Lung (tissue), 12 donors: ENCODE measurements around the gene MECR. TPM values are rescaled to one million over a fixed set of nuclear protein-coding genes. Genes with fewer than 3 reads are reported as not detected.

Source experiments
- ATAC-seq: fragments of 200-7000 bp; cut with Tn5 transposase; one replicate; pipeline ENCODE4 v1.9.1; 2020; ENCODE audit warnings: moderate number of reproducible peaks; ENCODE audit not compliant: insufficient read depth, low FRiP score
- DNase-seq, 3 donors: peaks; one replicate each; pipeline ENCODE4 v3.0.0-alpha.2; 2013 to 2017
- H3K27ac ChIP-seq, 2 donors: one replicate each; pipeline ENCODE4 v1.5.1; 2013; ENCODE audit warnings: mild to moderate bottlenecking in 2 of 2, moderate library complexity in 2 of 2, control low read depth in 1 of 2, inconsistent platforms in 1 of 2, low read depth in 1 of 2, low read length in 1 of 2
- H3K27me3 ChIP-seq, 3 donors: one replicate each; pipeline ENCODE4 v1.5.1; 2013; ENCODE audit warnings: low read length in 2 of 3; ENCODE audit not compliant: control insufficient read depth in 3 of 3, insufficient read depth in 3 of 3
- H3K36me3 ChIP-seq, 4 donors: one replicate each; pipeline ENCODE4 v1.5.1; 2013; ENCODE audit warnings: low read length in 4 of 4, mild to moderate bottlenecking in 1 of 4, moderate library complexity in 1 of 4; ENCODE audit not compliant: control insufficient read depth in 4 of 4, insufficient read depth in 4 of 4
- H3K4me1 ChIP-seq, 5 donors: one replicate each; pipeline ENCODE4 v1.5.1; 2013; ENCODE audit warnings: low read length in 5 of 5, mild to moderate bottlenecking in 2 of 5, moderate library complexity in 1 of 5; ENCODE audit not compliant: control insufficient read depth in 5 of 5, insufficient read depth in 5 of 5
- H3K4me3 ChIP-seq: one replicate; pipeline ENCODE4 v1.5.1; 2013; ENCODE audit warnings: mild to moderate bottlenecking, control low read depth, moderate library complexity
- H3K9ac ChIP-seq, 2 donors: one replicate each; pipeline ENCODE4 v1.5.1; 2013; ENCODE audit warnings: low read length in 2 of 2, control low read depth in 1 of 2; ENCODE audit not compliant: insufficient read depth in 1 of 2
- H3K9me3 ChIP-seq, 4 donors: one replicate each; pipeline ENCODE4 v1.5.1; 2013; ENCODE audit warnings: low read length in 3 of 4, mild to moderate bottlenecking in 1 of 4, moderate library complexity in 1 of 4; ENCODE audit not compliant: control insufficient read depth in 4 of 4, insufficient read depth in 3 of 4
- WGBS, 2 donors: extraction: QIAGEN DNeasy Blood & Tissue Kit; methylation state at CpG; one replicate each; pipeline ENCODE4 v1.1.7; 2013; 5-methylcytosine and 5-hydroxymethylcytosine counted together
- polyA plus RNA-seq, 2 donors: library from polyadenylated mRNA; stranded (reverse); fragments of 200-250 nt; gene quantifications; one replicate each; pipeline ENCODE4 v1.2.1, GENCODE V29; 2013
- total RNA-seq, 2 donors: library from RNA; depleted of rRNA in 1 of 2; stranded (reverse); fragments of >200 nt in 1 of 2; gene quantifications; one replicate each; pipeline ENCODE4 v1.2.1, GENCODE V29; 2014 to 2021
- TF ChIP-seq, protein P1 (sequence below): IDR thresholded peaks from 2 replicates; pipeline ENCODE4 v1.5.1; 2012; ENCODE audit warnings: mild to moderate bottlenecking; ENCODE audit errors: control extremely low read depth, extremely low read depth
- donor health status: control.
- donor health status: control.
- donor health status: Bipolar disorder and iron deficiency.
- donor health status: healthy.
- donor health status: DM: yes; HTN: yes; CAD: no.

Gene MECR
- total and polyA plus RNA-seq, 4 donors: 18.0 to 30.1 (median 23.2) TPM

DNA sequence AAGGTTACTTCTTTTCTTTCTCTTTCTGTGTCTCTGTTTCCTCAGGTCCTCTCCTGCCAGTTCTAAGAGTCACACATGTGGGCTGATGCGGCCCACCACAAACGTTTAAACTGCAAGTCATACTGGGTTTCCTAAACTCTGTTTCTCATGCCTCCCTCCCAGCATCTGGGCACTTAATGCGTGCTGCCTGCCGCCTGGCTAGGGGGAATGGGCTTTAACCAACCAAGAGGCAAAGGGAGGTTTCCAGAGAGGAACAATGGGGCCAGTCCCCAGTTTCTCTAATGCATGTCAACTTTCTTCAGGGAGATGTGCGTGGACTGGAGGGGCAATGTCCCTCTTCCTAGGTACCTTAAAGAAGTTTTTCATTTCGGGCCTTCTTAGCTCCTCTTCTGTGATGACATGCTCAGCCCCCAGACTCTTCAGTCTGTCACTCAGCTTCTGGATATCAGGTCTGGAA is 29.1 kb downstream of the MECR start:
- no peak for DNase-seq
- Histone ChIP-seq H3K36me3 (peaks cover 7 to 22% (median 19%) of the 10 kb centered on the region in 4 donors), H3K27me3 (no peaks in the 10 kb centered on the region), H3K9ac (no peak overlapping the region), H3K4me3 (no peak overlapping the region), H3K4me1 (peaks cover 2 to 16% (median 12%) of the 10 kb centered on the region in 5 donors), H3K27ac (peak overlapping the region in 1 of 2 donors; percentile 80), H3K9me3 (no peaks in the 10 kb centered on the region)
- no peak for ATAC-seq
- TF ChIP-seq, protein P1, sequence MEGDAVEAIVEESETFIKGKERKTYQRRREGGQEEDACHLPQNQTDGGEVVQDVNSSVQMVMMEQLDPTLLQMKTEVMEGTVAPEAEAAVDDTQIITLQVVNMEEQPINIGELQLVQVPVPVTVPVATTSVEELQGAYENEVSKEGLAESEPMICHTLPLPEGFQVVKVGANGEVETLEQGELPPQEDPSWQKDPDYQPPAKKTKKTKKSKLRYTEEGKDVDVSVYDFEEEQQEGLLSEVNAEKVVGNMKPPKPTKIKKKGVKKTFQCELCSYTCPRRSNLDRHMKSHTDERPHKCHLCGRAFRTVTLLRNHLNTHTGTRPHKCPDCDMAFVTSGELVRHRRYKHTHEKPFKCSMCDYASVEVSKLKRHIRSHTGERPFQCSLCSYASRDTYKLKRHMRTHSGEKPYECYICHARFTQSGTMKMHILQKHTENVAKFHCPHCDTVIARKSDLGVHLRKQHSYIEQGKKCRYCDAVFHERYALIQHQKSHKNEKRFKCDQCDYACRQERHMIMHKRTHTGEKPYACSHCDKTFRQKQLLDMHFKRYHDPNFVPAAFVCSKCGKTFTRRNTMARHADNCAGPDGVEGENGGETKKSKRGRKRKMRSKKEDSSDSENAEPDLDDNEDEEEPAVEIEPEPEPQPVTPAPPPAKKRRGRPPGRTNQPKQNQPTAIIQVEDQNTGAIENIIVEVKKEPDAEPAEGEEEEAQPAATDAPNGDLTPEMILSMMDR: no peak
- 65 to 82% methylated on average over 6 of the region's 6 CpGs for WGBS, 2 donors

DNA sequence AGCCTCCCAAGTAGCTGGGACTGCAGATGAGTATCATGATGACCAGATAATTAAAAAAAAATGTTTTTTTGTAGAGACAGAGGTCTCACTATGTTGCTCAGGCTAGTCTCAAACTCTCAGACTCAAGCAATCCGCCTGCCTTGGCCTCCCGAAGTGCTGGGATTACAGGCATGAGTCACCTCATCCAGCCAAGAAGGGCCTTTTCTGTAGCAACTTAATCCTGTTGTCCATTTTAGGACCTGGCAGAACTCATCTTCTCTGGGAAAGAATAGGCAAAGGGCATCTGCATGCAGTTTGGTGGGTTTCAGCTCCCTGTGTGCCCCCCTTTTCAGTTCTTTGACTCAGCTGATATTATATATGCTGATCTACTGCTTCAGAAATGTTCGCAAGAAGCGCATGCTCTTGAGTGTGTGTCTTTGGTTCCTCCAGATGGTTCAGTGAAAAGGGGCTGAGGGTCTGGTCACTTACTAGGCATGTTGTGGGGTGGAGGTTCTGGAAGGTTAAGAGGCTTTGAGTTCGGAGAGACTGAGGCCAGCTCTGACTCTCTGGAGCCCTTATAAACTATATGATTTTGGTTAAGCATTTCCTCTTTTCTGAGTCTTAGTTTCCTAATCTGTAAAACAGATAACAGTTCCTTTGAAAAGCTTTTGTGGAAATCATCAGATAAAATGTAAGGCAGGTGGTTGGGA is 29.7 kb downstream of the MECR start:
- Histone ChIP-seq H3K4me3 (no peak overlapping the region), H3K27ac (no peak overlapping the region), H3K4me1 (peaks cover 2 to 16% (median 12%) of the 10 kb centered on the region in 5 donors), H3K27me3 (no peaks in the 10 kb centered on the region), H3K9ac (no peak overlapping the region), H3K9me3 (no peaks in the 10 kb centered on the region), H3K36me3 (peaks cover 7 to 17% (median 16%) of the 10 kb centered on the region in 4 donors)
- WGBS, 2 donors: 87 to 93% methylated on average over 5 of the region's 5 CpGs
- ATAC-seq: no peak
- no peak for DNase-seq
- TF ChIP-seq, protein P1: no peak

DNA sequence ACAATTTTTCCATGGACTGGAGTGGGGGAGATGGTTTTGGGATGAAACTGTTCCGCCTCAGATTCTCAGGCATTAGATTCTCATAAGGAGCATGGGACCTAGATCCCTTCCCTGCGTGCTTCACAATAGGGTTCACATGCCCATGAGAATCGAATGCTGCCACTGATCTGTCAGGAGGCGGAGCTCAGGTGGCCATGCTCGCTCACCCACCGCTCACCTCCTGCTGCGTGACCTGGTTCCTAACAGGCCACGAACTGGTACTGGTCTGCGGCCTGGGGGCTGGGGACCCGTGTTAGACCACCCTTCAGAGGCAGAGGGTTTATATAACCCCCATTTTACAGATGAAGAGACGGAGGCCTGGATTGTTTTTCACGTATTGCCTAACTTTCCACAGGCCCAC is 32.7 kb downstream of the MECR start:
- TF ChIP-seq, protein P1: no peak
- Histone ChIP-seq H3K36me3 (peaks cover 7 to 25% (median 23%) of the 10 kb centered on the region in 4 donors), H3K27me3 (no peaks in the 10 kb centered on the region), H3K4me3 (no peak overlapping the region), H3K27ac (no peak overlapping the region), H3K4me1 (peaks cover 2 to 16% (median 12%) of the 10 kb centered on the region in 5 donors), H3K9me3 (no peaks in the 10 kb centered on the region), H3K9ac (no peak overlapping the region)
- WGBS, 2 donors: 90 to 97% methylated on average over 12 of the region's 12 CpGs
- DNase-seq: no peak
- no peak for ATAC-seq
